Neural progenitor cell (in vitro differentiated cells): ENCODE data around the gene SLC15A1.

Source experiments
- CTCF ChIP-seq: fragments of 200-600 bp; sonication (generic); IDR thresholded peaks from 2 replicates; pipeline ENCODE4 v1.5.1; 2017; ENCODE audit warnings: antibody characterized with exemption, mild to moderate bottlenecking
- EZH2 ChIP-seq: fragments of 200-600 bp; sonication (generic); IDR thresholded peaks from 2 replicates; pipeline ENCODE4 v1.6.1; 2017; ENCODE audit warnings: antibody characterized with exemption, mild to moderate bottlenecking, moderate library complexity
- EZH2phosphoT487 ChIP-seq: fragments of 200-600 bp; sonication (generic); IDR thresholded peaks from 2 replicates; pipeline ENCODE4 v1.6.1; 2017; ENCODE audit warnings: antibody characterized with exemption

GRCh38 chr13:98656223-98656622 is 96.2 kb downstream of the SLC15A1 start:
- no peak for TF ChIP-seq CTCF
- no peak for TF ChIP-seq EZH2
- no peak for TF ChIP-seq EZH2phosphoT487
